Vagina (tissue), 2 donors: ENCODE results near the gene CCDC167.

ENCODE experiments used
- POLR2A ChIP-seq, 2 donors: fragments of 450-650 bp; IDR thresholded peaks; one replicate each; pipeline ENCODE4 v1.6.1; 2017; ENCODE audit warnings: antibody characterized with exemption in 2 of 2, mild to moderate bottlenecking in 2 of 2, moderate library complexity in 2 of 2
- POLR2AphosphoS5 ChIP-seq, 2 donors: sonication (generic); formaldehyde crosslinking; IDR thresholded peaks; one replicate each; pipeline ENCODE4 v1.9.0; 2017; ENCODE audit warnings: antibody characterized with exemption in 2 of 2, mild to moderate bottlenecking in 2 of 2, low read depth in 1 of 2; ENCODE audit not compliant: insufficient read depth in 1 of 2

GRCh38 chr6:37442416-37443215 is 57.1 kb downstream of the CCDC167 start:
- TF ChIP-seq POLR2A (IDR thresholded peaks at IDR 0.05) (no peak), POLR2AphosphoS5 (IDR thresholded peaks at IDR 0.05; ENCODE audit: insufficient read depth in 1 of 2, low read depth in 1 of 2) (no peak)
